ENCODE results near the gene CAMKV. TPM values are rescaled to one million over a fixed set of nuclear protein-coding genes. Genes with fewer than 3 reads are reported as not detected.

The CAMKV gene
- total RNA-seq, 2 donors from 2014 or later, result not detected

Other genes with a start within 250 kb of the CAMKV start
- 100 to 1,000 TPM; 134 to 235 TPM for gene APEH, start 195.6 kb downstream of the CAMKV start, total RNA-seq
- gene MST1, start 180.4 kb downstream of the CAMKV start, total RNA-seq, result 1 to 10 TPM; 4.2 to 6.8 TPM
- gene RNF123, start 180.3 kb downstream of the CAMKV start, total RNA-seq, result 10 to 100 TPM; 45.6 to 67.9 TPM
- 1 to 10 TPM; 1.0 to 2.0 TPM for gene AMIGO3, start 150.2 kb downstream of the CAMKV start, total RNA-seq
- 100 to 1,000 TPM in 1 of 2 donors, 10 to 100 TPM in 1; 83.5 to 110 TPM for gene GMPPB, start 146.0 kb downstream of the CAMKV start, total RNA-seq
- 10 to 100 TPM; 53.4 to 56.7 TPM for gene IP6K1, start 83.4 kb downstream of the CAMKV start, total RNA-seq
- not detected for gene CDHR4, start 70.0 kb downstream of the CAMKV start, total RNA-seq
- gene INKA1, start 66.6 kb downstream of the CAMKV start, total RNA-seq, result under 1 TPM in 1 of 2 donors, not detected in 1; 0.64 TPM
- gene UBA7, start 56.0 kb downstream of the CAMKV start, total RNA-seq, result 100 to 1,000 TPM in 1 of 2 donors, 10 to 100 TPM in 1; 89.5 to 105 TPM
- gene TRAIP, start 13.3 kb downstream of the CAMKV start, total RNA-seq, result 10 to 100 TPM; 14.0 to 44.0 TPM
- gene MST1R, start 34.0 kb upstream of the CAMKV start, total RNA-seq, result 1 to 10 TPM in 1 of 2 donors, under 1 TPM in 1; 0.50 to 2.6 TPM
- 10 to 100 TPM; 11.3 to 18.7 TPM for gene MON1A, start 59.9 kb upstream of the CAMKV start, total RNA-seq
- gene RBM6, start 70.2 kb upstream of the CAMKV start, total RNA-seq, result 100 to 1,000 TPM in 1 of 2 donors, 10 to 100 TPM in 1; 96.6 to 149 TPM
- gene RBM5, start 219.0 kb upstream of the CAMKV start, total RNA-seq, result 100 to 1,000 TPM; 198 to 270 TPM

Measured in natural killer cell treated with Interleukin-12 subunit alpha and Interleukin-12 subunit beta and Interleukin-15 and Interleukin-18, amount 100 ng/mL, for 72 hours (primary cell).